C4-2B (cell line): ENCODE results near the gene OR5C1.

Experiments
- ZFX ChIP-seq: fragments of 450-650 bp; IDR thresholded peaks from 2 replicates; pipeline ENCODE4 v1.6.1; 2017
- TF ChIP-seq, protein P1 (sequence below): fragments of 450-650 bp; conservative IDR thresholded peaks from 2 replicates; pipeline ENCODE4 v1.5.1; 2017; ENCODE audit warnings: mild to moderate bottlenecking

DNA sequence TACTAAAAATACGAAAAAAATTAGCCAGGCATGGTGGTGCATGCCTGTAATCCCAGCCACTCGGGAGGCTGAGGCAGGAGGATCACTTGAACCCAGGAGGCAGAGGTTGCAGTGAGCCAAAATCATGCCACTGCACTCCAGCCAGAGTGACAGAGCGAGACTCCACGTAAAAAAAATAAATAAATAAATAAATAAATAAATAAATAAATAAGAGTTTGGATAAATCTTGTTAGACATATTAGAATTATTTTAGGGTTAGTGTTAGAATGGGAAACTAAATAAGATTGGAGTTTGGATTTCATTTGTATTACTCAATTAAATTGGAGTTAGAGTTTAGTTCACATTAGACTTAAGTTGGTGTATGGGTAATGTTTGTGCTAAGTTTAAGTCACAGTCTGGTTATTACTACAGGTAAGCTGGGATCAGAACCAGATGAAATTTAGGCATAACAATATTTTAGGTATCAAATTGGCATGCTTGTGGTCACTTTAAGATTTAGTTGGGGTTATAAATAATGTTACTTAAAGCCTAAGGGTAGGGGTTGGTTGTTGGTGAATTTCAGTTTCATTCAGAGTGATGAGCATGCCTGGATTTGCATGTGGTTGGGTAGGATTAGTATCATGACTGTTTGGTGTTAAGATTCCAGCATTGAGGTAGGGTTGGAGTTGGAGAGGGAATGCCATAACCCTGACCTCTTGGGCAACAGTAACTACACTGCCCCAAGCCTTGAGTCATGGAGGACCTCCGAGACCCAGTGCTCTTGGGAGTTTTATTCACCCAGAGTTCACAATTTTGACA, 3.3 kb downstream of the OR5C1 start:
- TF ChIP-seq, protein P1, sequence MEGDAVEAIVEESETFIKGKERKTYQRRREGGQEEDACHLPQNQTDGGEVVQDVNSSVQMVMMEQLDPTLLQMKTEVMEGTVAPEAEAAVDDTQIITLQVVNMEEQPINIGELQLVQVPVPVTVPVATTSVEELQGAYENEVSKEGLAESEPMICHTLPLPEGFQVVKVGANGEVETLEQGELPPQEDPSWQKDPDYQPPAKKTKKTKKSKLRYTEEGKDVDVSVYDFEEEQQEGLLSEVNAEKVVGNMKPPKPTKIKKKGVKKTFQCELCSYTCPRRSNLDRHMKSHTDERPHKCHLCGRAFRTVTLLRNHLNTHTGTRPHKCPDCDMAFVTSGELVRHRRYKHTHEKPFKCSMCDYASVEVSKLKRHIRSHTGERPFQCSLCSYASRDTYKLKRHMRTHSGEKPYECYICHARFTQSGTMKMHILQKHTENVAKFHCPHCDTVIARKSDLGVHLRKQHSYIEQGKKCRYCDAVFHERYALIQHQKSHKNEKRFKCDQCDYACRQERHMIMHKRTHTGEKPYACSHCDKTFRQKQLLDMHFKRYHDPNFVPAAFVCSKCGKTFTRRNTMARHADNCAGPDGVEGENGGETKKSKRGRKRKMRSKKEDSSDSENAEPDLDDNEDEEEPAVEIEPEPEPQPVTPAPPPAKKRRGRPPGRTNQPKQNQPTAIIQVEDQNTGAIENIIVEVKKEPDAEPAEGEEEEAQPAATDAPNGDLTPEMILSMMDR: no peak
- TF ChIP-seq ZFX: no peak
